ENCODE results near the gene LEFTY2.

The LEFTY2 gene

GRCh38 chr1:225962440-225962975 is 21.5 kb upstream of the LEFTY2 start:
- peak in 1 of 2 experiments; percentile 41 for DNase-seq (ENCODE audit: low read depth in 1 of 2, low spot score in 1 of 2)
- no peaks in the 10 kb centered on the region for H3K27me3 ChIP-seq (ENCODE audit: insufficient read depth, poor library complexity, severe bottlenecking)
- H3K27ac ChIP-seq (replicated peaks): no peak overlapping the region
- peak; percentile 39 for TF ChIP-seq CTCF (IDR thresholded peaks at IDR 0.05; ENCODE audit: insufficient read depth, low read length)
- no peak for TF ChIP-seq POLR2AphosphoS5 (IDR thresholded peaks at IDR 0.05; ENCODE audit: low read depth)
- H3K4me3 ChIP-seq (replicated peaks; ENCODE audit: insufficient read depth, low read length): no peak overlapping the region

- H3K27me3 ChIP-seq (ENCODE audit: insufficient read depth, poor library complexity, severe bottlenecking): no peaks in the 10 kb centered on the region
- H3K4me3 ChIP-seq (replicated peaks; ENCODE audit: insufficient read depth, low read length): no peak overlapping the region
- TF ChIP-seq CTCF (IDR thresholded peaks at IDR 0.05; ENCODE audit: insufficient read depth, low read length) (no peak), REST (IDR thresholded peaks at IDR 0.05; ENCODE audit: insufficient replicate concordance, low read depth) (no peak), POLR2AphosphoS5 (IDR thresholded peaks at IDR 0.05; ENCODE audit: low read depth) (no peak), GABPA (IDR thresholded peaks at IDR 0.05; ENCODE audit: low read depth) (no peak), SPI1 (IDR thresholded peaks at IDR 0.05; ENCODE audit: borderline replicate concordance, low read depth) (no peak)
- DNase-seq (ENCODE audit: low read depth in 1 of 2, low spot score in 1 of 2): no peak
- no peak overlapping the region for H3K27ac ChIP-seq (replicated peaks)
These were observed 20.8 kb upstream of the LEFTY2 start for GRCh38 chr1:225961659-225962439.

GRCh38 chr1:225958041-225958440 is 17.0 kb upstream of the LEFTY2 start:
- no peak overlapping the region for H3K4me3 ChIP-seq (replicated peaks; ENCODE audit: insufficient read depth, low read length)
- no peak overlapping the region for H3K27ac ChIP-seq (replicated peaks)
- no peak for DNase-seq (ENCODE audit: low read depth in 1 of 2, low spot score in 1 of 2)
- TF ChIP-seq REST (IDR thresholded peaks at IDR 0.05; ENCODE audit: insufficient replicate concordance, low read depth) (no peak), GABPA (IDR thresholded peaks at IDR 0.05; ENCODE audit: low read depth) (no peak), SPI1 (IDR thresholded peaks at IDR 0.05; ENCODE audit: borderline replicate concordance, low read depth) (no peak), CTCF (IDR thresholded peaks at IDR 0.05; ENCODE audit: insufficient read depth, low read length) (no peak), POLR2AphosphoS5 (IDR thresholded peaks at IDR 0.05; ENCODE audit: low read depth) (no peak)
- no peaks in the 10 kb centered on the region for H3K27me3 ChIP-seq (ENCODE audit: insufficient read depth, poor library complexity, severe bottlenecking)
